Suprapubic skin (tissue), 4 donors: ENCODE results near the gene ZBTB45.

Source experiments
- EP300 ChIP-seq: sonication (generic); formaldehyde crosslinking; IDR thresholded peaks from one replicate; pipeline ENCODE4 v1.6.1; 2017; ENCODE audit warnings: antibody characterized with exemption
- POLR2A ChIP-seq, 2 donors: fragments of 450-650 bp; IDR thresholded peaks; one replicate each; pipeline ENCODE4 v1.6.1; 2017; ENCODE audit warnings: antibody characterized with exemption in 2 of 2, mild to moderate bottlenecking in 2 of 2, moderate library complexity in 2 of 2
- POLR2AphosphoS5 ChIP-seq, 3 donors: sonication (generic); formaldehyde crosslinking; IDR thresholded peaks; one replicate each; pipeline ENCODE4 v1.6.1; 2017; ENCODE audit warnings: antibody characterized with exemption in 3 of 3
- TF ChIP-seq, protein P1 (sequence below), 2 donors: fragments of 200-600 bp in 1 of 2; fragments of 450-650 bp in 1 of 2; sonication (generic) in 1 of 2; IDR thresholded peaks; one replicate each; pipeline ENCODE4 v1.5.1; 2016 to 2019; ENCODE audit warnings: antibody characterized with exemption in 2 of 2, mild to moderate bottlenecking in 1 of 2, moderate library complexity in 1 of 2

DNA sequence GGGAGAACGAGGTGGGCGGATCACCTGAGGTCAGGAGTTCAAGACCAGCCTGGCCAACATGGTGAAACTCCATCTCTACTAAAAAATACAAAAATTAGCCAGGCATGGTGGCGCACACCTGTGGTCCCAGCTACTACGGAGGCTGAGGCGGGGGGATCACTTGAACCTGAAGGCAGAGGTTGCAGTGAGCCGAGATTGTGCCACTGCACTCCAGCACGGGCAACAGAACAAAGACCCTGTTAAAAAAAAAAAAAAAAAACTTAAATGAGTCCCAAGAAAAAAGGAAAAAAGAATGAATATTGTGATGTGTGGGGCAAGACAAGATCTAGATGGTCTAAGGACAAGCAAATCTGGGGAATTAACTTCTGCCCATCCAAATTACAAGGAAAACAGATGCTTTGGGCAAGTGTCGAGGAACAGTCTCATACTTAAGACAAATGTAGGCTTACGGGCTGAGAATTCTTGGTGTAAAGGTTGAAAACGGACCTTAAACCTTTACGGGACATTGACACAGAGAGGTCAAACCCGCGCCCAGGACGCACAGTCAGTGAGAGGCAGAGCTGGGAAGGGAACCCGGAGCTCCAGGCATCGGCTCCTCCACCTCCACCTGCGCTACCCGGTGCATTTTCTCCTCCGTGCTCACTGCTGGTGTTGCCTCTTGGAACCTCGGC is 53.4 kb downstream of the ZBTB45 start:
- TF ChIP-seq, protein P1, sequence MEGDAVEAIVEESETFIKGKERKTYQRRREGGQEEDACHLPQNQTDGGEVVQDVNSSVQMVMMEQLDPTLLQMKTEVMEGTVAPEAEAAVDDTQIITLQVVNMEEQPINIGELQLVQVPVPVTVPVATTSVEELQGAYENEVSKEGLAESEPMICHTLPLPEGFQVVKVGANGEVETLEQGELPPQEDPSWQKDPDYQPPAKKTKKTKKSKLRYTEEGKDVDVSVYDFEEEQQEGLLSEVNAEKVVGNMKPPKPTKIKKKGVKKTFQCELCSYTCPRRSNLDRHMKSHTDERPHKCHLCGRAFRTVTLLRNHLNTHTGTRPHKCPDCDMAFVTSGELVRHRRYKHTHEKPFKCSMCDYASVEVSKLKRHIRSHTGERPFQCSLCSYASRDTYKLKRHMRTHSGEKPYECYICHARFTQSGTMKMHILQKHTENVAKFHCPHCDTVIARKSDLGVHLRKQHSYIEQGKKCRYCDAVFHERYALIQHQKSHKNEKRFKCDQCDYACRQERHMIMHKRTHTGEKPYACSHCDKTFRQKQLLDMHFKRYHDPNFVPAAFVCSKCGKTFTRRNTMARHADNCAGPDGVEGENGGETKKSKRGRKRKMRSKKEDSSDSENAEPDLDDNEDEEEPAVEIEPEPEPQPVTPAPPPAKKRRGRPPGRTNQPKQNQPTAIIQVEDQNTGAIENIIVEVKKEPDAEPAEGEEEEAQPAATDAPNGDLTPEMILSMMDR (IDR thresholded peaks at IDR 0.05), result no peak
- TF ChIP-seq POLR2A (IDR thresholded peaks at IDR 0.05) (no peak), POLR2AphosphoS5 (IDR thresholded peaks at IDR 0.05) (no peak), EP300 (no peak)
